GM12878 (cell line): ENCODE data around the gene C2CD4D. TPM values are rescaled to one million over a fixed set of nuclear protein-coding genes. Genes with fewer than 3 reads are reported as not detected.

ENCODE experiments used
- ATAC-seq: fragments of 200-7000 bp; cut with Tn5 transposase; 3 replicates; pipeline ENCODE4 v1.9.1; 2020; ENCODE audit warnings: mild to moderate bottlenecking, moderate library complexity
- BruUV-seq: library from RNA; stranded (reverse); fragments of 400-500 nt; replicated peaks from 2 replicates; lab custom pipeline; 2021; lab: Mats Ljungman, UMichigan
- CTCF ChIA-PET: fragments of 300-600 bp; sonication (Branson Sonifier 250); formaldehyde crosslinking; extraction: SDS; loops from one replicate; lab custom pipeline; 2021; ENCODE audit warnings: inconsistent platforms; lab: Yijun Ruan, JAX
- POLR2A ChIA-PET: fragments of 350-600 bp; formaldehyde crosslinking; extraction: SDS; loops from one replicate; lab custom pipeline; 2021; ENCODE audit warnings: inconsistent platforms; lab: Charles Lee
- RAD21 ChIA-PET: fragments of 300-600 bp; sonication (Branson Sonifier 250); formaldehyde crosslinking; loops from one replicate; lab custom pipeline; 2023; ENCODE audit warnings: antibody characterized with exemption; ENCODE audit not compliant: unreplicated experiment; lab: Charles Lee
- SMC1A ChIA-PET: fragments of 300-600 bp; sonication (Branson Sonifier 250); formaldehyde crosslinking; loops from one replicate; lab custom pipeline; 2023; ENCODE audit not compliant: unreplicated experiment, uncharacterized antibody; lab: Charles Lee
- DNase-seq: peaks from one replicate; pipeline ENCODE4 v3.0.0-alpha.2; 2011; ENCODE audit warnings: low read depth, low spot score
- FAIRE-seq: peaks from 3 replicates; lab custom pipeline; 2011; peaks lifted over from hg19 to GRCh38; lab: Jason Lieb, UNC
- H2AFZ ChIP-seq: 2 replicates; pipeline ENCODE4 v1.6.0; 2011; ENCODE audit warnings: low read depth, low read length, control low read depth; ENCODE audit not compliant: control insufficient read depth
- H3K27ac ChIP-seq: 2 replicates; pipeline ENCODE4 v1.5.1; 2011; ENCODE audit warnings: control low read depth; ENCODE audit not compliant: control insufficient read depth, insufficient read depth
- H3K27me3 ChIP-seq, 2 experiments: replicated peaks in 1 of 2; 2 replicates each; pipeline versions ENCODE4 v1.6.0 to v1.6.1; 2011; ENCODE audit warnings: low read length in 1 of 2; ENCODE audit not compliant: control insufficient read depth in 2 of 2, insufficient read depth in 2 of 2
- H3K36me3 ChIP-seq, 2 experiments: 2 replicates each; pipeline ENCODE4 v1.5.1; 2011; ENCODE audit warnings: low read length in 1 of 2; ENCODE audit not compliant: control insufficient read depth in 2 of 2, insufficient read depth in 2 of 2
- H3K4me1 ChIP-seq: 2 replicates; pipeline ENCODE4 v1.6.1; 2011; ENCODE audit warnings: mild to moderate bottlenecking, low read length, moderate library complexity, mixed read lengths; ENCODE audit not compliant: control insufficient read depth, insufficient read depth
- H3K4me2 ChIP-seq: 2 replicates; pipeline ENCODE4 v1.6.0; 2011; ENCODE audit warnings: control low read depth; ENCODE audit not compliant: control insufficient read depth, insufficient read depth
- H3K4me3 ChIP-seq: fragments of 200-600 bp; sonication (generic); 2 replicates; pipeline ENCODE4 v1.5.1; 2016
- H3K79me2 ChIP-seq: 2 replicates; pipeline ENCODE4 v1.6.0; 2011; ENCODE audit warnings: low read length; ENCODE audit not compliant: control insufficient read depth, insufficient read depth
- H3K9ac ChIP-seq: 2 replicates; pipeline ENCODE4 v1.8.0; 2011; ENCODE audit warnings: low read length, control low read depth, mixed read lengths; ENCODE audit not compliant: control insufficient read depth, insufficient read depth
- H3K9me3 ChIP-seq: replicated peaks from 3 replicates; pipeline ENCODE4 v1.5.1; 2011; ENCODE audit warnings: mild to moderate bottlenecking, low read length; ENCODE audit not compliant: control insufficient read depth, insufficient read depth
- H4K20me1 ChIP-seq: 2 replicates; pipeline ENCODE4 v1.6.0; 2011; ENCODE audit not compliant: control insufficient read depth, insufficient read depth
- CBX3 ChIP-seq: fragments of 200-600 bp; sonication (generic); IDR thresholded peaks from 2 replicates; pipeline ENCODE4 v1.6.1; 2016; ENCODE audit warnings: low read depth, borderline replicate concordance
- HDAC6 ChIP-seq: fragments of 200-600 bp; sonication (generic); IDR thresholded peaks from one replicate; pipeline ENCODE4 v1.8.0; 2017; ENCODE audit warnings: antibody characterized with exemption; ENCODE audit not compliant: unreplicated experiment
- POLR2A ChIP-seq: IDR thresholded peaks from 2 replicates; pipeline ENCODE4 v1.6.1; 2011; ENCODE audit warnings: low read depth, mild to moderate bottlenecking, low read length
- POU2F2 ChIP-seq: IDR thresholded peaks from 3 replicates; pipeline ENCODE4 v1.6.1; 2011; ENCODE audit warnings: low read depth, mild to moderate bottlenecking, low read length, borderline replicate concordance
- STAT3 ChIP-seq: IDR thresholded peaks from 2 replicates; pipeline ENCODE4 v1.6.1; 2011; ENCODE audit warnings: low read depth, low read length, improper control_type of control experiment
- TCF7 ChIP-seq: IDR thresholded peaks from 2 replicates; pipeline ENCODE4 v1.6.1; 2014; ENCODE audit warnings: antibody characterized with exemption, borderline replicate concordance
- ZNF207 ChIP-seq: fragments of 450-650 bp; IDR thresholded peaks from 2 replicates; pipeline ENCODE4 v1.6.1; 2014; ENCODE audit warnings: antibody characterized with exemption, mild to moderate bottlenecking, borderline replicate concordance
- ZSCAN29 ChIP-seq: fragments of 450-650 bp; IDR thresholded peaks from 2 replicates; pipeline ENCODE4 v1.6.1; 2017; ENCODE audit warnings: mild to moderate bottlenecking, moderate library complexity
- WGBS: methylation state at CpG from one replicate; pipeline ENCODE4 v1.1.6; 2016; ENCODE audit warnings: low lambda C conversion rate; ENCODE audit not compliant: insufficient replicate concordance, insufficient coverage; ENCODE audit errors: missing lambda C conversion rate; 5-methylcytosine and 5-hydroxymethylcytosine counted together
- in situ Hi-C: fragments of 300-500 bp; cut with MboI; formaldehyde crosslinking; loops from 9 replicates; pipeline ENCODE4 v1.14.3; 2018; ENCODE audit warnings: mixed read lengths
- intact Hi-C: fragments of 100-400 bp; cut with micrococcal nuclease; formaldehyde crosslinking; loops from one replicate; pipeline ENCODE4 v1.14.2; 2022; ENCODE audit not compliant: unreplicated experiment
- polyA plus RNA-seq, 11 experiments: library from polyadenylated mRNA; depleted of rRNA in 4 of 11; unstranded in 6 of 11; stranded (reverse) in 5 of 11; fragments of >200 nt; fragmentation: Nextera tagmentation in 4 of 11; fragmentation: Illumina TruSeq in 1 of 11; extraction: Ambion mirVana in 4 of 11; extraction: Trizol in 1 of 11; gene quantifications; 1 replicate in 1 of 11; 2 replicates in 10 of 11; pipeline versions ENCODE4 v1.2.1 to v1.2.3, GENCODE V29; 2011 to 2016; ENCODE audit warnings: inconsistent platforms in 2 of 11, missing spikeins in 2 of 11, low read depth in 1 of 11
- total RNA-seq, 4 experiments: library from RNA; depleted of rRNA in 3 of 4; stranded (reverse); fragments of >200 nt in 3 of 4; fragmentation: Illumina TruSeq in 1 of 4; extraction: Trizol in 1 of 4; gene quantifications; 2 replicates each; pipeline versions ENCODE4 v1.2.1 to v1.2.3, GENCODE V29; 2013 to 2021
- TF ChIP-seq, protein P1 (sequence below): IDR thresholded peaks from 2 replicates; pipeline ENCODE4 v1.6.1; 2011; ENCODE audit warnings: low read depth, low read length, improper control_type of control experiment, borderline replicate concordance

The C2CD4D gene
- total and polyA plus RNA-seq, 10 of the 15 experiments (the other 5 are each of a cell fraction or from before 2014, with no cell fraction given) = 0.03 to 0.67 (median 0.13) TPM; not detected in 4

DNA sequence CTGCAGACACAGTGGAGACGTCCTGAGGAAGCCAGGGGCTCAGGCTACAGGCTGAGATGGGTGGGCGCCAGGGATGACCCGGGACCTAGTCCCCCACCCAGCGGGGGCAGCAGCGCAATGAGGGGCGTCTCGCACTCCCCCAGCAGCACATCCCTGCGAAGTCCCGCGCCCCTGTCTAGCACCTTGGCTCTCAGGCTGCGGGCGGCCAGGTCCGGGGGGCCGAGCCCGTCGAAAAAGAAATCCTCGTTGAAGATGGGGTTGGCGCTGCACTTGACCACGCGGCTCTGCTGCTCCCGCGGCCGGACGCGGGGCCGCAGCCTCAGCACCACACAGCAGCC lies 1.8 kb downstream of the C2CD4D start (continued):
- TF ChIP-seq STAT3 = no peak

DNA sequence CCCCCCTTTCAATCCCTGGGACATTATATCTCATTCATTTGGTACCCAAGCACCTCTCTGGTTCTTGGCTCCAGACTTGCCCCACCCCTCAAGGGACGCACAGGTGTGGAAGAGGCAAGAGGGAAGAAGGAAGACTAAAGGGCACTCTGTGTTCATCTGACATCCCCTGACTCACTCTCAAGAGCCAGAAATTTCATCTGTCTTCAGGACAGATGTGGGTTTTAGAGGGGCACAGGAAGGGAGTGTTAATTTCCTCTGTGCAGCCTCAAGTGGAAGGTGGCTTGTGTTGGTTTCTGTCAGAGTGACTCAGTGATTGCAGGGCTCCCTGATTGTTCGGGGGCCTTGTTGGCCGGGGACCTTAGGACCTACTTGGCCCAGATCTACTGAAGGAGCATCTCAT lies 2.4 kb downstream of the C2CD4D start:
- Histone ChIP-seq H3K9ac (no peak overlapping the region), H3K27ac (no peak overlapping the region), H4K20me1 (peaks cover 5% of the 10 kb centered on the region; the same call in 1 of the 2 replicates), H3K4me1 (peaks cover 10% of the 10 kb centered on the region; the same call in 1 of the 2 replicates), H3K9me3 (no peaks in the 10 kb centered on the region), H3K36me3 (no peaks in the 10 kb centered on the region), H3K27me3 (peaks cover 0 to 8% of the 10 kb centered on the region in 2 experiments), H3K79me2 (no peaks in the 10 kb centered on the region), H3K4me2 (no peak overlapping the region), H3K4me3 (no peak overlapping the region), H2AFZ (no peak overlapping the region)
- 67% methylated on average over 3 of the region's 3 CpGs for WGBS
- no TSS peak for BruUV-seq
- ChIA-PET CTCF (interaction anchor here (0.6 to 2.8 kb wide), 24 partner anchors 8 to 790 kb away, joined by 3 to 20 read pairs (median 3); partner anchors contain the start of genes C1orf56, MRPL9, RIIAD1 and TDRKH), RAD21 (interaction anchor here (0.6 to 1.4 kb wide), 13 partner anchors 9 to 585 kb away, joined by 3 to 10 read pairs (median 4); partner anchors contain the start of gene MRPL9), SMC1A (interaction anchor here (0.5 to 3.8 kb wide), 20 partner anchors 8 to 536 kb away, joined by 3 to 16 read pairs (median 3); partner anchors contain the start of gene MRPL9), POLR2A (interaction anchor here (0.5 to 1.4 kb wide), 4 partner anchors 22 to 1547 kb away, joined by 3 to 6 read pairs (median 4); no protein-coding TSS in a partner anchor)
- ATAC-seq (no peak), FAIRE-seq (no peak), DNase-seq (no peak)
- TF ChIP-seq POU2F2 = no peak
- no peak for TF ChIP-seq POLR2A
- no peak for TF ChIP-seq CBX3
- TF ChIP-seq HDAC6 = no peak
- no peak for TF ChIP-seq ZNF207
- TF ChIP-seq ZSCAN29 = no peak
- TF ChIP-seq TCF7 = no peak
- TF ChIP-seq, protein P1, sequence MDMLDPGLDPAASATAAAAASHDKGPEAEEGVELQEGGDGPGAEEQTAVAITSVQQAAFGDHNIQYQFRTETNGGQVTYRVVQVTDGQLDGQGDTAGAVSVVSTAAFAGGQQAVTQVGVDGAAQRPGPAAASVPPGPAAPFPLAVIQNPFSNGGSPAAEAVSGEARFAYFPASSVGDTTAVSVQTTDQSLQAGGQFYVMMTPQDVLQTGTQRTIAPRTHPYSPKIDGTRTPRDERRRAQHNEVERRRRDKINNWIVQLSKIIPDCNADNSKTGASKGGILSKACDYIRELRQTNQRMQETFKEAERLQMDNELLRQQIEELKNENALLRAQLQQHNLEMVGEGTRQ = no peak
- intact Hi-C loops = loop anchor here (2.0 to 10.0 kb wide), 3 partner anchors 122 to 302 kb away; partner anchors contain the start of gene CELF3
- in situ Hi-C loops = loop anchor here (5.0 to 10.0 kb wide), 3 partner anchors 245 to 542 kb away; no protein-coding TSS in a partner anchor
